ENCODE measurements around the gene NRCAM.
A peak's percentile ranks its signal among the peaks of the same experiment; 100 is the strongest.

The NRCAM gene

GRCh38 chr7:108308276-108308675, 148.0 kb downstream of the NRCAM start:
- DNase-seq (ENCODE audit: low read depth) = peak; percentile 59

DNA sequence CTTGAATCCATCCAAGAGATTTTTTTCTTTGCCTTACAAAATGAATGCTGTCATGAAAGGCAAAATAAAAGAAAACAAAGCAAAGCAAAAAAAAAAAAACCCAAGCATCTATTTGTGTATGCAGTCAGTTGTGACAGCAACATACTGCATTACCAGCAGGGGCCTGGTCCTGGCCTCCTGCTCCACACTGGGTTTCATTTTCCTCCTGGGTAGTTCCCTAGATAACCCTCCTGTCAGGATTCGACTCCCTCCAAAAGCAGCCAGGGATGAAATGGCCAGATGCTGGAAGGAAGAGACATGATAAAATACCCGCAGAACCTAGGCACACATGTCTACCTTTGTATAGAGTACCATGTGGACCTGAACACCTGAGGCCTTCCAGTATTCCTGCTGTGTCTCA, 148.6 kb downstream of the NRCAM start:
- no peak for DNase-seq (ENCODE audit: low read depth)

GRCh38 chr7:108307194-108307593, 149.0 kb downstream of the NRCAM start:
- no peak for DNase-seq (ENCODE audit: low read depth)

DNA sequence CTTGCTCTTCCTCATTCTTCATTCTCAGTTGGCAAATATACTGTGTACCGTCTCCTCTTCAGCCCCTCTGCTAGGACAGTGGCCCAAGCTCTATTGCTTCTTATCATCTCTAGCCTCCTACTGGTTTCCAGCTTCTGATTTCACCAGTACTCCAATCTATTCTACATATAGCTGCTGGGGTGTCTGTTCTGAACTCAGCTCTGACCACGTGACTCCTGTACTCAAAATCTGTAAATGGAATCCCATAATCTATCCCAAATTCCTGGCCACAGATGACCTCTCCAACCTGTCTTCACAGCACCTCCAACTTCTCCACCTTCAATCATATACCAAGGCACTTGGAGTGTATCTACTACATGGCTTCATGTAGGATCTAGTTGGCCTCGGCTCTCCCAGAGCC, 152.9 kb downstream of the NRCAM start:
- DNase-seq (ENCODE audit: low read depth) = no peak

- no peak for DNase-seq (ENCODE audit: low read depth)
Observed at GRCh38 chr7:108301387-108301786, 154.8 kb downstream of the NRCAM start.

DNA sequence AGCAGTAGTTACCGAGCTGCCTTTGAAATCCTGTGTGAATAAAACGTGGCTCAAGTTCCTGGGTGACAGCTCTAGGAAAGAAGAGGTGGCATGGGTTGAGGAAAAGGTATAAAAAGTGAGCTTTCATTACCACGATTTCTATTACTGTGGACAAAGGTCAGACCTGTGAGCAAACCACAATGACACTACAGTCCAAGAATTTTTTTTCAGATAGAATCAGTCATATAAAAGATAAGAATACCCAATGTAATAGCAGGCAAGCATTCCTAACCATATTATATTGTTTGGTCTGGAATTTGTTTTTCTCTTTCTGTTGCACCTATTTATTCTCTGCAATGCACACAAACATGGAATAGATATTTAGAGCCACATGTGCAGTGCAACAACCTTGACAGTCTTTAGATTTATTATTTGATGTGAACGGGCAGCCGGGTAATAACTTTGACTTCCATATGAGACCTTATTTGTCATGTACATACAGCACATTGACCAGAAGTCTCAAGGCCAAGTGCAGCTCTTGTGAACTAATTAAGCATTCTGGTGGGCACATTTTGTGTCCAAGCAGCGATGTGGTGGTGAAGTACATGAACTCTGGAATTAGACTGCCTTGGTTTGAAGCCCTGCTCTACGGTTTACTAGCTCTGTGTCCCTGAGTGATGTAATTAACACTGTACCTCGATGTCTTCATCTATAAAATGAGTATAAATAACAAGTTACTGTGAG, 156.8 kb downstream of the NRCAM start:
- DNase-seq (ENCODE audit: low read depth) = no peak

DNA sequence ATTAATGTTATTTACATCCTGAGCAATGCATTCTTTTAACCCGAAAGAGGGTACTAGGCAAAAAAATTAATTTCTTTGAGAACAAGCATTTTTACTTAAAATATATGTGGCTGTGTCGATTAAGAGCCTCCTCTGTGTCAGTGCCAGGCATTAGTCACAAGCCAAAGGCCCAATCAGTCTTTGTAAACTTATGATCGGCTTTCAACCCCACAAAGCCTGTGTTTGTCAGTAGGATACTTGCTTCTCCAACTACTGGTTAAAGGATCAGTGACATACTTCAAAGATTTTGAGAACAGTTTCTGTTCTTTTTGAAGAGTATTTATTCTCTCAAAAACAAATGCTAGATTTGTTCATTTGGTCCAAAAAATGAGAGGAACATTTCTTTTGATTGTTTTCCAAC, 159.3 kb downstream of the NRCAM start:
- no peak for DNase-seq (ENCODE audit: low read depth)

- no peak for DNase-seq (ENCODE audit: low read depth)
Observed at GRCh38 chr7:108294595-108294994, 161.6 kb downstream of the NRCAM start.

DNA sequence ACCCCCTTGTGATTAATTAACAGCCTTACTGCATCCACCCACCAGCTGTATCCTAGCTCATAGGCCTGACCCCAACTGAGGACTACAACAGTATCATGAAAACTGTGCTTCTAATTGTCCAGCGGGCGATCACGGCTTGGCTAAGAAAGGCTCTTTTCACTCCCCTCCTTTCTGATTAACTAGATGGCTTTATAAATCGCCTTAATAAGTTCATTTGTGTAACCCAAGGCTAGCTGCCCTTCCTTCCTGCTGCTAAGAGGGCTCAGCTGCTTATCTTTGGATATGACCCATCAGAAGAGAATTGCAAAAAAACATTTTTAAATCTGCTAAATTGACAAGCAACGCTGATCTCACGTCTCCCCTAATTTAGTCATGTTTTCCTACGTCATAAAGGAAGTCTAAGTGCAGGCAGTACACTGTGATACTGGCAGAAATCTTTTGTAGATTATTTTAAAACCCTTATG, 163.1 kb downstream of the NRCAM start:
- no peak for DNase-seq (ENCODE audit: low read depth)

- DNase-seq (ENCODE audit: low read depth) = no peak
Observed at GRCh38 chr7:108292541-108292940, 163.7 kb downstream of the NRCAM start.

- DNase-seq (ENCODE audit: low read depth) = peak; percentile 31
Observed at GRCh38 chr7:108291791-108292440, 164.3 kb downstream of the NRCAM start.

DNA sequence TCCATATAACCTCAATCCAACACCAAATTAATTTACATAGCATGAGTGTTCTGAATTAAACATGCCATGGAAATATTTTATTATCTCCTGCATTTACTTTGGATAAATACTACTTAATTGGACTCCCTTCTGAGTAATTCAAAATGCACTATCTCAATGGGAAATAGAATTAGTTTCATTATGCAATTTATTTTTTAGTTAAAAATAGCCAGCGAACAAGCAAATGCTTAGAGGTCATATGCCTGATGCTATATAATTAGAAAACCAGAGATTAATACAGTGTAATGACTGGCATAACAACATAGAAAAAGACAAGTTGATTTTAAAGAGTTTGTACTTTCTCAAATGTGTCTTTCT, 165.1 kb downstream of the NRCAM start:
- DNase-seq (ENCODE audit: low read depth) = no peak

GRCh38 chr7:108290459-108291151, 165.6 kb downstream of the NRCAM start:
- no peak for DNase-seq (ENCODE audit: low read depth)

DNA sequence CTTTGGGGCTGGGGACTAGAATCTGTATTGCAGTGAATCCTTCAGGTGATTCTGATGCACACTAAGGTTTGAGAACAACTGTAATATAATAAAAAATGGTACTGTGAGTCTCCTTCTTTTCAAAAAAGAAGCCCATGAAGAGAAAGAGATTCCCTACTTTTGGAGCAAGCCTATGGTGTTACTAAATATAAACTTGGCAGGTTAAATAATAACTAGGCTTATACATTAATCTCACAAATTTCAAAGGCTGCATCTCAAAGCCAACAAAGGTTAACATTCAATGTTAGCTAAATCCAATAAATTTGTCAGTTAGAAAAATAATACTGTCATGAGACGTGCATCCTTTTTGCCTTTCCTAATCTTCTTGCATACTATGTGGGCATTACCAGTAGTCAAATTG, 166.4 kb downstream of the NRCAM start:
- DNase-seq (ENCODE audit: low read depth) = no peak

DNA sequence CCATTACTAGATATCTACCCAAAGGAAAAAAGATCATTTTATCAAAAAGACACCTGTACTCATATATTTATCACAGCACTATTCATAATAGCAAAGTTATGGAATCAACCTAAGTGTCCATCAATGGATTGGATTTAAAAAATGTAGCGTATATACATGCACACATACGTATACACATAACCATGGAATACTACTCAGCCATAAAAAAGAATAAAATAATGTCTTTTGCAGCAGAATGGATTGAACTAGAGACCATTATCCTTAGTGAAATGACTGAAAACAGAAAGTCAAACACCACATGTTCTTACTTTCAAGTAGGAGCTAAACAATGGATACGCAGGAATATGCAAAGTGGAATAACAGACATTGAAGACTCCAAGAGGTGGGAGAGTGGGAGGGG, 168.4 kb downstream of the NRCAM start:
- DNase-seq (ENCODE audit: low read depth) = no peak

GRCh38 chr7:108286290-108286904, 169.8 kb downstream of the NRCAM start:
- no peak for DNase-seq (ENCODE audit: low read depth)

GRCh38 chr7:108285778-108286177, 170.5 kb downstream of the NRCAM start:
- no peak for DNase-seq (ENCODE audit: low read depth)

GRCh38 chr7:108285003-108285368, 171.2 kb downstream of the NRCAM start:
- no peak for DNase-seq (ENCODE audit: low read depth)

- DNase-seq (ENCODE audit: low read depth) = no peak
Observed at GRCh38 chr7:108284349-108285002, 171.8 kb downstream of the NRCAM start.

GRCh38 chr7:108283252-108283651, 173.0 kb downstream of the NRCAM start:
- DNase-seq (ENCODE audit: low read depth) = no peak

- DNase-seq (ENCODE audit: low read depth) = no peak
Observed at GRCh38 chr7:108282427-108282996, 173.7 kb downstream of the NRCAM start.

DNA sequence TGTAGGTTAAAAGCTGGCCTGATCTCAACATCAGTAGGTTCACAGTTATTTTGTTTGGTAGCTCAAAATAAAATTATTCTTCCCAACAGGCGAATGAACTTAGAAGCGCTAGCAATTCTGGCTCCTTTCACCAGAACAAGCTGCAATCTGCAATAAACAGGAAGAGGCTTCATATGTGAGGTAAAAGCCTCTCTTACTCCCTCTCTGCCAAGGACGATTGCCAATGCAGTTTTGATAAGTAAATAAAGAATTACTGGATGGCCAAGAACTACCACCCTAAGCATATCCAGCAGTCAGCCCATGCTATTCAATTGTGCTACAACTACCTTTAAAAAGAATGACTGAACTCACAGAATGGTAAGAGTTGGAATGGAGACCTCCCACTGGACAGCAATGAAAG, 176.1 kb downstream of the NRCAM start:
- DNase-seq (ENCODE audit: low read depth) = no peak

Measured in fibroblast of the conjunctiva (primary cell).